GM23248 (cell line): ENCODE measurements around the gene KANTR. TPM values are rescaled to one million over a fixed set of nuclear protein-coding genes. Genes with fewer than 3 reads are reported as not detected.

Source experiments
- DNase-seq: peaks from one replicate; pipeline ENCODE4 v3.0.0-alpha.2; 2015
- H2AFZ ChIP-seq: fragments of 200-600 bp; sonication (generic); 2 replicates; pipeline ENCODE4 v1.6.1; 2016; ENCODE audit warnings: antibody characterized with exemption
- H3F3A ChIP-seq: fragments of 200-600 bp; sonication (generic); 2 replicates; pipeline ENCODE4 v1.6.1; 2016; ENCODE audit warnings: mild to moderate bottlenecking, antibody characterized with exemption, mixed run types; ENCODE audit not compliant: insufficient read depth
- H3K27ac ChIP-seq: fragments of 200-600 bp; sonication (generic); 2 replicates; pipeline ENCODE4 v1.5.1; 2016; ENCODE audit warnings: mild to moderate bottlenecking
- H3K27me3 ChIP-seq: fragments of 200-600 bp; sonication (generic); replicated peaks from 2 replicates; pipeline ENCODE4 v1.6.1; 2016; ENCODE audit warnings: mild to moderate bottlenecking; ENCODE audit not compliant: insufficient read depth
- H3K36me3 ChIP-seq: fragments of 200-600 bp; sonication (generic); 2 replicates; pipeline ENCODE4 v1.6.1; 2016; ENCODE audit warnings: low read depth, mild to moderate bottlenecking
- H3K4me1 ChIP-seq: fragments of 200-600 bp; sonication (generic); 2 replicates; pipeline ENCODE4 v1.6.1; 2016; ENCODE audit warnings: mild to moderate bottlenecking; ENCODE audit not compliant: insufficient read depth
- H3K4me2 ChIP-seq: fragments of 200-600 bp; sonication (generic); one replicate; pipeline ENCODE4 v1.6.1; 2016; ENCODE audit warnings: mild to moderate bottlenecking; ENCODE audit not compliant: unreplicated experiment
- H3K4me3 ChIP-seq: fragments of 200-600 bp; sonication (generic); 2 replicates; pipeline ENCODE4 v1.5.1; 2016; ENCODE audit warnings: mild to moderate bottlenecking
- H3K79me2 ChIP-seq: fragments of 200-600 bp; sonication (generic); 2 replicates; pipeline ENCODE4 v1.6.1; 2016; ENCODE audit warnings: mild to moderate bottlenecking; ENCODE audit not compliant: insufficient read depth
- H3K9ac ChIP-seq: fragments of 200-600 bp; sonication (generic); 2 replicates; pipeline ENCODE4 v1.6.1; 2016; ENCODE audit warnings: mild to moderate bottlenecking
- H3K9me2 ChIP-seq: fragments of 200-600 bp; sonication (generic); 2 replicates; pipeline ENCODE4 v1.6.1; 2016; ENCODE audit warnings: mixed run types, mild to moderate bottlenecking, moderate library complexity; ENCODE audit not compliant: insufficient read depth
- H3K9me3 ChIP-seq: fragments of 200-600 bp; sonication (generic); one replicate; pipeline ENCODE4 v1.6.1; 2017; ENCODE audit warnings: low read depth
- H4K20me1 ChIP-seq: fragments of 200-600 bp; sonication (generic); 2 replicates; pipeline ENCODE4 v1.6.0; 2016; ENCODE audit not compliant: insufficient read depth
- EZH2 ChIP-seq: fragments of 200-600 bp; sonication (generic); IDR thresholded peaks from 2 replicates; pipeline ENCODE4 v1.6.1; 2018; ENCODE audit warnings: antibody characterized with exemption, mild to moderate bottlenecking; ENCODE audit not compliant: insufficient read depth, poor library complexity, severe bottlenecking
- EZH2phosphoT487 ChIP-seq: fragments of 200-600 bp; sonication (generic); IDR thresholded peaks from 2 replicates; pipeline ENCODE4 v1.6.1; 2018; ENCODE audit warnings: antibody characterized with exemption, moderate library complexity, mild to moderate bottlenecking, low read depth; ENCODE audit not compliant: insufficient read depth
- WGBS, 2 experiments: methylation state at CpG; one replicate each; pipeline ENCODE4 v1.1.6; 2015 to 2017; ENCODE audit warnings: low lambda C conversion rate in 2 of 2, low coverage in 1 of 2; ENCODE audit errors: missing lambda C conversion rate in 2 of 2; 5-methylcytosine and 5-hydroxymethylcytosine counted together
- in situ Hi-C: fragments of 300-500 bp; cut with MboI; formaldehyde crosslinking; loops from 2 replicates; pipeline ENCODE4 v1.15.0; 2020
- polyA plus RNA-seq: library from polyadenylated mRNA; unstranded; fragments of >200 nt; fragmentation: Nextera tagmentation; extraction: Ambion mirVana; gene quantifications from 2 replicates; pipeline ENCODE4 v1.2.1, GENCODE V29; 2016
- total RNA-seq: library from RNA; depleted of rRNA; stranded (reverse); fragments of >200 nt; shearing (Covaris generic); gene quantifications from 2 replicates; pipeline ENCODE4 v1.2.3, GENCODE V29; 2014

The KANTR gene
- total and polyA plus RNA-seq, 2 experiments from 2014 or later, result 0.79 to 2.1 TPM

DNA sequence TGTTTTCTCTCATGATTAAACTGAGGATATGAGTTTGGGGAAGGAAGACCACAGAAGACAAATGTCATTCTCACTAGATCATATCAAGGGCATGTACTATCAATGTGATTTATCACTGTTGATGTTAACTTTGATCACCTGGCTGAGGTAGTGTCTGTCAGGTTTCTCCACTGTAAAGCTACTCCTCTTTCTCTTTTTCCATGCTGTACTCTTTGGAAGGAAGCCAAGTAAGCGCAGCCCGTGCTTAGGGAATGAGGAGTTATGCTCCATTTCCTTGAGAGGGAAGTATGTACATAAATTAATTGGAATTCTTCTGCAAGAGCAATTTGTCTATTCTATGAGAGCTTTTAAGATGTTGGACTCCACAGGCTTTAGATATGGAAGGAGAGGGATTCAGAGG, 4.0 kb upstream of the KANTR start:
- Histone ChIP-seq H3K36me3 (no peaks in the 10 kb centered on the region; the same call in 1 of the 2 replicates), H3K9me2 (no peaks in the 10 kb centered on the region), H3K4me3 (no peak overlapping the region), H3K27ac (no peak overlapping the region), H3K79me2 (no peaks in the 10 kb centered on the region), H3K9me3 (no peaks in the 10 kb centered on the region), H3K27me3 (no peaks in the 10 kb centered on the region), H3K4me2 (no peak overlapping the region), H2AFZ (no peak overlapping the region), H4K20me1 (no peaks in the 10 kb centered on the region), H3K4me1 (peaks cover 4% of the 10 kb centered on the region; the same call in 1 of the 2 replicates), H3K9ac (no peak overlapping the region), H3F3A (peaks cover 9% of the 10 kb centered on the region)
- 67 to 75% methylated on average over 2 of the region's 2 CpGs for WGBS, 2 experiments
- TF ChIP-seq EZH2 (no peak), EZH2phosphoT487 (no peak)
- no peak for DNase-seq
- in situ Hi-C loops, result no loop called here

DNA sequence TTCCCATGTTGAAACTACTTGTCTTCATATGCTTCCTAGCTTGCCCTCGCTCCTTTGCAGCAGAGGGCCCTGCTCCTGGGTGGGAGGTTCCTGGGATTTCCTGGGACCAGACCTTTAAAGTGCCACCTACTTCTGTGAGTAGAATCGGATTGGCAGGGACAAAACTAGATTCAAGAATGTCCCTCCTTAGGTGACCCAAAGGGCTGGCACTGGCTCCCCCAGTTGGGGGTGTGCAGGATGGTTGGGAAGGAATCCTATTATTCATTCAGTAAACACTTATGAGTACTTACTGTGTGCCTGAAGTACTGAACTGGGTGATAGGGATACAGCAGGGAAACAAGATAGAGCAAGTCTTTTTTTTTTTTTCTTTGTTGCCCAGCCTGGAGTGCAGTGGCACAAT, 2.6 kb upstream of the KANTR start:
- no peak for DNase-seq
- TF ChIP-seq EZH2, result no peak
- no peaks in the 10 kb centered on the region for H3K9me2 ChIP-seq
- H3K4me1 ChIP-seq, result peaks cover 5% of the 10 kb centered on the region; the same call in 1 of the 2 replicates
- H3K27me3 ChIP-seq, result no peaks in the 10 kb centered on the region
- H2AFZ ChIP-seq, result no peak overlapping the region
- no peak overlapping the region for H3K27ac ChIP-seq
- H3F3A ChIP-seq, result peaks cover 9% of the 10 kb centered on the region
- H4K20me1 ChIP-seq, result no peaks in the 10 kb centered on the region
- no peaks in the 10 kb centered on the region for H3K79me2 ChIP-seq
- in situ Hi-C loops, result no loop called here
- no peak overlapping the region for H3K9ac ChIP-seq
- no peaks in the 10 kb centered on the region for H3K36me3 ChIP-seq
- no peak overlapping the region for H3K4me3 ChIP-seq
- H3K4me2 ChIP-seq, result no peak overlapping the region
- 86% methylated on average over 2 of the region's 2 CpGs for WGBS, 2 experiments
- no peaks in the 10 kb centered on the region for H3K9me3 ChIP-seq

DNA sequence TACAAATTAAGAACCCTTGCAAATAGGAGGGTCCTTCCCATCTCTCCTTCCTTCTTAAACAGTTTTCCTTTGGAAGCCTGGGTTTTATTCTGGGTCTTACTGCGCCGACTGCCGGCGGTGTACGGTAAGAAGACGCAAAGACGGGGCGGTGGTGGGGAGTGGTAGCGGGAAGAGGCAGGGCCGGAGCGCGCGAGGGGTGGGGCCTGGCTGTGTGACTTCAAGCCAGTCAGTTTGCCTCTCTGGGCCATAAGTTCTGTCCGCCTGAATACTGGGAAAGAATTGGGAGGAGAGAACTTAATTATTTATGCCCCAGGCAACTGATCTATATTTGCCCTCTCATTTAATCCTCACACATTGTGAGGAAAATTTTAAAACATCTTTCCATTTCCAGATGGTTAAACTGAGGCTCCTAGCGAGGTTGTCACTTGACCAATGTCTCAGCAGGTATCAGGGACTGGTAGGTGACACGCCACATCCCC, 726 bp upstream of the KANTR start:
- Histone ChIP-seq H2AFZ (peak overlapping the region; percentile 92), H3K27ac (peak overlapping the region; percentile 87), H3K27me3 (no peaks in the 10 kb centered on the region), H3K36me3 (no peaks in the 10 kb centered on the region), H3K4me1 (peaks cover 5% of the 10 kb centered on the region; the same call in 1 of the 2 replicates), H3K79me2 (no peaks in the 10 kb centered on the region), H3K9ac (peak overlapping the region; percentile 76), H3K4me2 (peak overlapping the region; percentile 84), H3K4me3 (peak overlapping the region; percentile 89), H3K9me3 (no peaks in the 10 kb centered on the region), H3K9me2 (no peaks in the 10 kb centered on the region), H4K20me1 (no peaks in the 10 kb centered on the region), H3F3A (peaks cover 9% of the 10 kb centered on the region)
- DNase-seq, result peak; percentile 87
- 0 to 1% methylated on average over 16 of the region's 16 CpGs for WGBS, 2 experiments
- TF ChIP-seq EZH2phosphoT487 (no peak), EZH2 (no peak)
- in situ Hi-C loops, result no loop called here

DNA sequence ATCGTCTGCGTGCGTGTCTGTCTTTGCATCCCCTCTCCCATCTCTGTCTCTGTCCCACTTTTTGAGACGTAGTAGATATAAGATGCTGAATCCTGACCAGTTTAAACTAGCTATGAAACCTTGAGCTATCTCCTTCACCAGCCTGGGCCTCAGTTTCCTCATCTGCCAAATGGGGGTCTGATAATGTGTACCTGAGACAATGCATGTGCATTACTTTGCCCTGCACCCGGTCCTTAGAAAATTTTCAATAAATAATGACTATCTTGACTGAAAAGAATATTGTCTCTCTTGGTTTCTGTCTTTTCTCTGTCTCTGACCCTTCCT, 602 bp downstream of the KANTR start:
- peak overlapping the region; percentile 80 for H3K27ac ChIP-seq
- H4K20me1 ChIP-seq, result no peaks in the 10 kb centered on the region
- H3K36me3 ChIP-seq, result no peaks in the 10 kb centered on the region
- H3K4me2 ChIP-seq, result peak overlapping the region; percentile 75
- DNase-seq, result no peak
- H3K4me1 ChIP-seq, result peaks cover 5% of the 10 kb centered on the region; the same call in 1 of the 2 replicates
- in situ Hi-C loops, result no loop called here
- H3K27me3 ChIP-seq, result no peaks in the 10 kb centered on the region
- TF ChIP-seq EZH2 (no peak), EZH2phosphoT487 (no peak)
- no peaks in the 10 kb centered on the region for H3K9me3 ChIP-seq
- H3F3A ChIP-seq, result peaks cover 4% of the 10 kb centered on the region; the same call in 1 of the 2 replicates
- H3K9me2 ChIP-seq, result no peaks in the 10 kb centered on the region
- peak overlapping the region; percentile 93 for H2AFZ ChIP-seq
- H3K9ac ChIP-seq, result peak overlapping the region; percentile 85
- no peaks in the 10 kb centered on the region for H3K79me2 ChIP-seq
- WGBS, 2 experiments, result 0 to 1% methylated on average over 1 to 5 of the region's 5 CpGs
- H3K4me3 ChIP-seq, result peak overlapping the region; percentile 89

DNA sequence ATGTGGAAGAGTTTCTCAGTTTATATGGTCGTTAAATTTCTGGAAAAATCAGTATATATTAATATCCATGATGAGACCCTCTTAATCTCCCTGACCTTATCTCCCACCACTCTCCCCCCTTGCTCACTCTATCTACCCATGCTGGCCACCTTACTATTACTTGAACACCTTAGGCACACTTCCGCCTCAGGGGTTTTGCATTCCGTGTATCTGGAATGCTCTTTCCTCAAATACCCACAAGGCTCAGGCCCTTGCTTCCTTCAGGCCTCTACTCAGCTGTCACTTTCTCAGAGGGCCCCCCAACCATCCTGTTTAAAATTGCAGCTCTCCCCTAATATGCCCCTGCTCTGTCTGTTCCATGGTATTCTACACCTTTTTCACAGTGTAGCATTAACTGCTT, 1.9 kb downstream of the KANTR start:
- no peak for DNase-seq
- Histone ChIP-seq H3K27ac (no peak overlapping the region), H3F3A (peaks cover 4% of the 10 kb centered on the region; the same call in 1 of the 2 replicates), H3K4me3 (no peak overlapping the region), H4K20me1 (no peaks in the 10 kb centered on the region), H3K4me1 (peaks cover 5% of the 10 kb centered on the region; the same call in 1 of the 2 replicates), H3K9ac (no peak overlapping the region), H3K9me2 (no peaks in the 10 kb centered on the region), H3K9me3 (no peaks in the 10 kb centered on the region), H3K4me2 (no peak overlapping the region), H3K79me2 (no peaks in the 10 kb centered on the region), H3K27me3 (no peaks in the 10 kb centered on the region), H3K36me3 (no peaks in the 10 kb centered on the region), H2AFZ (no peak overlapping the region)
- in situ Hi-C loops, result no loop called here
- TF ChIP-seq EZH2 (no peak), EZH2phosphoT487 (no peak)
- 86 to 87% methylated on average over 3 of the region's 3 CpGs for WGBS, 2 experiments
